Activated CD4-positive, alpha-beta T cell treated with anti-CD3 and anti-CD28 coated beads, Interleukin-10, Interleukin-2, amounts not matched to agents 100 ng/mL and 50 ng/mL, durations not matched to agents 16 hours and 8 hours (primary cell): ENCODE measurements around the gene SEMA4G.

ENCODE experiments used
- DNase-seq: peaks from one replicate; pipeline ENCODE4 v3.0.0-alpha.2; 2020

Gene SEMA4G

DNA sequence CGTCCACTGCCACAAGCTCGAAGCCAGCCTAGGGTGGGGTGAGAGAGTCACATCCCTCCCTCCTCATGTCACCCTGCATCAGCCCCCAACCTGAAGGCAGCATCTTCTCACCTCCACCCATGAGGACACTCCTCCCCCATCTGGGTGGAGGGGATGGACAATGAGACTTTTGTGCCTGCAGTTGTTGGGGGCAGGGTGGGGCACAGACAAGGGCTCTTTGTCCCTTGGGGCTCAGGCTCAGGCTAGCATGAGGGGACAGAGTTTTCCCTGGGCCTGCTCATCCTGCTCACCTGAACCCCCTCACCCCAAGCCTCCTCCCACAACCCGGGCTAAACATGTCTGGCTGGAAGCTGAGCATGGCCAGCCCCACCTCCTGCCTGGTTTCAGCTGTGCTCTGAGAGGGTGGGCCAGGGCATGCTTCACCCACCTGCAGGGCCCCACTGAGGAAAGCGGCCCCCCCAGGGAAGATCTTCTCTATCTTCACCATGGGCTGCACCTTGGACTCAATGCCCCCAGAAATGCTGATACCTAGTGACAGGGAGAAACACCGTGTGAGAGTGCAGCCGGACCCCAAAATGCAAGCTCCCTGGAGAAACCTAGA lies 39.6 kb downstream of the SEMA4G start:
- DNase-seq, result no peak

DNA sequence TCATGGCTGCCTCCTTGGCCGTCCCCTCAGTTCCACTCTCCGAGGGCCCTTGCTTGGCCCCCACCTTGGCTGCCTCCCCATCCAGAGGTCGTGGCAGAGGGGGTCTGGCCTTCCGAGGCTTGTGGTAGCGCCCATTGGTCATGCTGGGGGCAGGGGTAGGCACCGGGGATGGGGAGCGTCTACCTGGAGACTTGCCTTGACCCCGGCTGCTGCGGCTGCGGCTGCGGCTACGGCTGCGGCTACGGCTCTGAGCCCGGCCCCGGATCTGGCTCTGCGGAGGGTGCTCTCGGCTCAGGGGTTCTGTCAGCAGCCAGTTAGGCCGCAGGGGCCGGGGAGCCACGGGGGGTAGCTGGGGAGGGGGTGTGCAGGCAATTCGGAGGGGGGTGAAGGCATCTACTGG lies 41.0 kb downstream of the SEMA4G start:
- no peak for DNase-seq

DNA sequence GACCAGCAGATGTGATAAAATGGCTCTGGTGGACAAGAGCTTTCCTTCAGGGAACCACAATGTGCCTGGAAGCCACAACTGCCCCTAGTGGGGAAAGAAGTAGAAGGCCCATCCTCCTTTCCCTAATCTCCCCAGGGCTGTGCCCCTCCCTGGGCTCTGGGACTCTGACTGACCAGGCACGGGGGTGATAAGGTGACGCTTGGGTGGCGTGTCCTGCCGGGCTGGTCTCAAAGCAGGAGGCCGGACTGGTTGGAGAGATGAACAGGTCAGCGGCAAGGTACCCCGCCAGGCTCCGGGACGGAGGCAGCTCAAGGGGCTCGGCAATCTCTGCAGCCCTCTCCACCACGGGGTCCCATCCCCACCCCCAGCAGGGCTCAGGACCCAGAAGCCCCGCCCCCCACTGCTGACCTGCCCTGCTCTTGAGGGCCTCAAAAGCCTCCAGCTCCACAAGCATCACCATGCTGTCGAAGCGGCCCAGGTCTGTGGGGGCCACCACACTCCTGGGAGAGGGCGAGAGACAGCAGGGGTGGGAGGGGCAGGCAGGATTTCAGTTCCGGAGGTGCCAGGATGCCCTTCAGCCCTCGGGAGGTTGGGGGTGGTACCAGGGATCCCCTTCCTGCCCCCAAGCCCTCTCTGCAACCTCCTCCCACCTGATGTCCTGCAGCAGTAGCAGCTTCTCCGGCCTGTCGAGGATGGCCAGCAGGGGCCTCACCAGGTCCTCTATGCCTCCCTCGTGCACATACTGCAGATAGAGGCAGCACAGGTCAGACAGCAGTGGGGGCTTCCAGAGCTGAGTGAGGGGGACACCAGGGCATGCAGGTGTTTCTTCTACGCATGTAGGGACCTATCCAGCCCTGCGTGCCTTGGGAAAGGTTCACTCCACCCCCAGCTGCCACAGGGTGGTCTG lies 42.5 kb downstream of the SEMA4G start:
- DNase-seq, result no peak

DNA sequence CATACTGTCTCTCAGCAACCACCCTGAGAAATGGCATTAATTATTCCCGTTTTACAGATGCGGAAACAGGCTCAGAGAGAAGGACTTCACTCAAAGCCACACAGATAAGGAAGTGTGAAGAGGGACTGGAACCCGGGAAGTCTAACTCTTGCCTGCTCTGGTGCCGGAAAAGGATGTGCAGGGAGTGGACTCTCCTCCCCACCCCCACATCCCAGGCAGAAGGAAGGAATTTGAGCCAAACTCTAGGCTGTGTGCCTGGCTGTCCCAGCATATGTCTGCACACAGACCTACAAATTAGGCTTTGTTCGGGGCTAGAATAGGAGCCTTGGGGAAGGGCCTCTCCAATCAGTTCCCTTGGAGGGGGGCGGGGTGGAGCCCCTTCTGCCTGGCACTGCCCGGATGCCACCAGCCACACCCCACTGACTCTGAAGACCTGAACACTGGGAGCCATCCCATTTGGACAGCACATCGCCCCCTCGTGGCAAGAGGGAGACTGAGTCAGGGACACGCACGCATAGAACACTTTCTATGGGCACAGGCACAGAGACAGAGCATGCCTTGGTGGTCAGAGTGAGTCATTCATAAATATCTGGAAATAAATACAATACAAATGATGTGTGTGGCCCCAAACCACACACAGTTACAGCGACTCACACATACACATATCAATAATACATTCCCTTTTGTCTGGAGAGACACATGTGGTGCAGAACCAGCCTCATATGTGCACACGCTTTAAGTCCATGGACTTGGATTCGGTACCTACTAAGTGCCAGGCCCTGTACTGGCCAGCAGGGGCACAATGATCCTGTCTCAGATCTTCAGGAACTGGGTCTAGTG lies 43.4 kb downstream of the SEMA4G start:
- DNase-seq, result peak; percentile 90

DNA sequence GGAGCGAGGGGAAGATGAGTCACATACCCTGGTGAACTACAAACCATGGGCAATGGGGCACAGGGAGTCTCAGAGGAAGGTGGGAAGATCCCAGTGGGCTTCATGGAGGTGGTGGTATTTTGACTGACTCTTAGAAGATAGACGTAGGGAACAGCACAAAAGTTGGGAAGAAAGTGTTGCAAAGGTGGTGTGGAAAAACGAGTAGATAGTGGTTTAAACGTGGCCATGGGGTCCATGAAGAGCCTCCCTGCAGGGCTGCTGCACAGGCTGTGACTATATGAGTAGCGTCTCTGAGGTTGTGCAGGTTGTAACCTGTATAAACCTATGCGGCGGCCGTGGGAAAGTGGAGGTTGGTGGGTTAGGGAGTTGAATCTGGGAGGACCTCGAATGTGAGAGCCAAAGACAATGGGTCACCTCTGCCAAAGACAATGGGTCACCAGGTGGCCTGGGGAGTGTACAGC lies 44.1 kb downstream of the SEMA4G start:
- DNase-seq, result no peak

DNA sequence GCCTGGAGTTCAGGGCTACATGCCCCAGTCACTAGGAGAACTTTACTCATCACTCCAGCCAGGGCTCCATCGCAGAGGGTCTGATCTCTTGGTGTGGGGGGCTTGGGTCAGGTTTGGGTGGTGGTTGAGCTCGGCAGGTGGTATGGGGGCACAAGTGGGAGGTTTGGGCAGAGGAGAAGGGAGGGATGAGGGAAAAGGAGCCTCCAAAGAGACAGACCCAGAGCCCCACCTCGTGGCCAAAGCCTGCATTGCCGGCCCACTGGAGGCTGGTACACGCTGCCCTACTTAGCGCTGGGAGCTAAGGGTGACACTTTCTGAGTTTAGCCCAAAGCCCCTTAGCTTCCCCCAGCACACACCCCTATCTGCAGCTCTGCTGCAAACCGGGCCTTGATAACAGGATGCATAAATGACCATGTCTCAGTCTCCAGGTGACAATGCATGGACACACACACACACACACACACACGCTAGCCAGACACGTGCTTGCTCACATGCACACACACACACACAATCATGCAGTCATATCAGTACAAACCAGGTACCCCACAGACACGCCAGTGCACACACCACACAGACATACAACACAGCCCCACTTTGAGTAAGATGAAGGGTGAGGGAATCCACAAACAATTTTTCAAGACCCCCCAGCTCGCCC lies 45.1 kb downstream of the SEMA4G start:
- peak; percentile 78 for DNase-seq

DNA sequence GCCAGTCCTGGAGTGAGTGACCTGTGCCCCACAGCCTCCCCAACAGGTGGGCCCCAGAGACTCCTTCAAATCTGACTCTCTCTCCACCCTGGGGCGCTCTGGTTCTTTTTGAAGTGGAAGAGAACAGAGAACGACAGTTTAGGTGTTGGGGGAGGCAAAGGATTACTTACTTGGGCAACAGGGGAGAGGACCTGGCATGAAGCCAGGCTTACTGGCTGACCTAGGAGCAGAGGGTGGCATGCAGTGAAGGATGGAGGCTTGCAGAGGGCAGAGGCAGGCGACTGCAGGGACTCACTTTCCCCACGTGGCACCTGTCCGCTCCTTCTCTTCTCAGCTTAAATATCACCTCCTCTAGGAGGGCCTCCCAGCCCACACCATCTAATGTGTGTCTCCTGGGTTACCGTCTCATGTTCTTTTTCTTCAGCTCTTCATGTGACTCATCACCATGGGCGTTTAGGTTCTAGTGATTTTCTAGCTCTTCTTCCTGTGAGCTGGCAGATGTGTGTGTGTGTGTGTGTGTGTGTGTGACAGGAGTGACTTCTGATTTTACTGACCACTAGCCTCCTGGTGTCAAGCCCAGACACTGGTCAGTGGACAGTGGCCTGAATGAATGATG lies 45.8 kb downstream of the SEMA4G start:
- peak; percentile 54 for DNase-seq

DNA sequence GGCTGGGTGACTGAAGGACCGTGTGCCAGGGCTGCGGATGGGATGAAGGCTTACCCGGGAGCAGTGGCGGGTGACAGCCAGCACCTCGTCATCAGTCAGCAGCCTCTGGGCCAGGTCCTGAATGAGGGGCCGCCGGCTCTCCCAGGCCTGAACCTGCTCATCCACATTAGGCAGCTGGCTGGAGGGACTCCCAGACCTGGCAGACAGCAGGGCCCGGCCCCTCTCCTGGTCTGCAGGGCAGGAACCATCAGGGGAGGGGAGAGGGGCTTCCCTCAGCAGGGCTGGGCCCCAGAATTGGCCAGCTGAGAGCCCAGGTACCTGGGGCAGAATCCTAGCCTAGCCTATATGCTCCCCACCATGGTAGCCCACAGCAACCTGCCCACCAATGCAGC lies 46.3 kb downstream of the SEMA4G start:
- DNase-seq, result no peak

DNA sequence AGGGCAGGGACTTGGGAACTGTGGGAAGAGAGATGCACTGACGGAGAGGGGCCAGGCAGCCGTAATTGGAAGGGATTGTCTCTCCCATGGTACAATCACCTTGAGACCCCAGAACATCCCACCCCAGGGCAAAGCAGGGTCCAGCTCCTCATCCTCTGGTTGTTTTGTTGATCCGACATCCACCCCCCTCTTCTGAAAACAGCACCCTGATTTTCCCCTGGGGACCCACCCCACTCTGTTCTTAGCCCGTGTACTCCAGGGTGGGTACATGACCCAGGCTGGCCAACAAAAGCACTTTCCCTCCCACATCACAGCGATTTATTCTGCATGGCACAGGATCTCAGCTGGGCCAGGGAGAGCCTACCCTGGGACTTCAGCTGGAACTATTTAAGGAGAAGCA lies 47.5 kb downstream of the SEMA4G start:
- no peak for DNase-seq

DNA sequence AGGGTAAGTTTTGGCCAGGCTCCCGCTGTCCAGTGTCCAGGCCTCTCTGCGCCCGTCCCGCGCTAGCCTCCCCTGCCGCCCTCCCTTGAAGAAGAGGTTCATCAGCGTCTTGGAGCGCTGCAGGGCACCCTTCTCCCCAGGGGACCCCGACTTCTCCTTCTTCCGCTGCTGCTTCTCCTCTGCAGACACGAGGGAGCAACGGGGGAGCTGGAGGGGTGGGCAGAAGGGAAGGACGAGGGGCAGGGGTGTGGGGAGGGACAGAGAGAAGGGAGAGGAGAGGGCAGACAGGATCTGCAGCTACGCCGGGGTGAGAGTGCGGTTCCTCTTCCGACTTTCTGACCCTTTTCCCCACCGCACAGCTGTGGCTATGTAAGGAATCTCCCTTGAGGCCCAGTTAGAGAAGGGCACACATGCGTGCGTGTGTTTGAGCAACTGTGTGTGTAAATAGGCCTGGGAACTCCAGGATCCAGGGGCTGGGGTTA lies 48.9 kb downstream of the SEMA4G start:
- DNase-seq, result no peak

DNA sequence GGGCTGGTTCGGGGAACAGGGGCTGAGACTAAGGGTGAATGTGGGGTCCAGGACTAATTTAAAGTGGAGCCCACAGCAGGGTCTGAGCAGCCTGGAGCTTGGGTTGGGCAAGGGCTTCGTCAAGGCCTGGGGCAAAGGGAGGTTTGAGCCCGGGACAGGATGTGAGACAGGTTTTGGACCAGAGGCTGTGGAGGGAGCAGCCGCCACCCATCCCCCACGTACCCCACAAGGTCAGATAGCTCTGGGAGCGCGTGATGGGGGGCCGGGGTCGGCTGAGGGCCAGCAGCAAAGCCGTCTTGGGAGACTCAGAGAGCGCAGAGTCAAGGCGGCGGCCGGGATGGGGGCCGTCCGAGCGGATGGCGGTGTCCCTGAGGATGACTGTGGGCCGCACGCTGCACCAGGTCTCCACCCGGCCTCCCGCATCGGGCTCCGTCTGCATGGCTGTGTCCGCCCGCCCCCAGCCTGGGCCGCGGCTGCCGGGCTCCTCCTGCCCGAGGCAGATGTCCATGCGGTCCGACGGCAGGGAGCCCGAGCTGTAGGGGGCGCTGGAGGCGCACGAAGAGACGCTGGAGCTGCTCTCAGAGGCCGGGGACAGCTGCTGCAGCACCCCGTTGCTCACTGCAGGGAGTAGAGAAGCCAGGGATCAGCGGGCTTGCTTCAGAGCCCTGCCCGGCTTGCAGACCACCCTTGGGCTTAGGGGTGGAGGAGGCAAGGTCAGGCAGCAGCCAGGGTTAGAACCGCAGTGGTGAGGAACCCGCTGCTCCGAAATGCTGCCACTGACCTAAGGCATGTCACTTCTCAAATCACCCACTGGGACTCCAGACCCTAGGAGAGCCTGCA lies 49.5 kb downstream of the SEMA4G start:
- DNase-seq, result peak; percentile 85
